Fibroblast of lung (primary cell): ENCODE results near the gene PXYLP1. TPM values are rescaled to one million over a fixed set of nuclear protein-coding genes. Genes with fewer than 3 reads are reported as not detected.

Source experiments
- DNase-seq, 2 donors: peaks; one replicate each; pipeline versions ENCODE4 v3.0.0 to v3.0.0-alpha.2; 2010; ENCODE audit warnings: low read depth in 2 of 2
- H2AFZ ChIP-seq: 2 replicates; pipeline ENCODE4 v1.5.1; 2012; ENCODE audit warnings: low read length, control low read depth, inconsistent platforms
- H3K27ac ChIP-seq: 2 replicates; pipeline ENCODE4 v1.5.1; 2011; ENCODE audit warnings: low read length, control low read depth; ENCODE audit not compliant: insufficient read depth
- H3K27me3 ChIP-seq: 2 replicates; pipeline ENCODE4 v1.5.1; 2011; ENCODE audit warnings: mild to moderate bottlenecking, low read length; ENCODE audit not compliant: control insufficient read depth, insufficient read depth
- H3K36me3 ChIP-seq: 2 replicates; pipeline ENCODE4 v1.5.1; 2011; ENCODE audit warnings: low read length; ENCODE audit not compliant: control insufficient read depth, insufficient read depth
- H3K4me1 ChIP-seq: 2 replicates; pipeline ENCODE4 v1.5.1; 2011; ENCODE audit warnings: low read length; ENCODE audit not compliant: control insufficient read depth, insufficient read depth; ENCODE audit errors: extremely low read depth
- H3K4me2 ChIP-seq: 2 replicates; pipeline ENCODE4 v1.5.1; 2011; ENCODE audit warnings: low read length, control low read depth; ENCODE audit not compliant: insufficient read depth; ENCODE audit errors: extremely low read depth
- H3K4me3 ChIP-seq, 4 experiments: fragments of 200-600 bp in 1 of 4; sonication (generic) in 1 of 4; replicated peaks in 1 of 4; 2 replicates each; pipeline ENCODE4 v1.5.1; 2011 to 2016; ENCODE audit warnings: low read length in 4 of 4, low read depth in 3 of 4, mild to moderate bottlenecking in 3 of 4, control low read depth in 2 of 4, inconsistent platforms in 1 of 4, mixed read lengths in 1 of 4; ENCODE audit not compliant: insufficient read depth in 1 of 4; ENCODE audit errors: control extremely low read depth in 1 of 4
- H3K79me2 ChIP-seq: 2 replicates; pipeline ENCODE4 v1.5.1; 2012; ENCODE audit warnings: mild to moderate bottlenecking, low read length, inconsistent platforms; ENCODE audit not compliant: control insufficient read depth, insufficient read depth
- H3K9ac ChIP-seq: 2 replicates; pipeline ENCODE4 v1.5.1; 2011; ENCODE audit warnings: mild to moderate bottlenecking, low read length, control low read depth; ENCODE audit not compliant: insufficient read depth
- H3K9me3 ChIP-seq: 2 replicates; pipeline ENCODE4 v1.5.1; 2012; ENCODE audit warnings: low read depth, low read length; ENCODE audit not compliant: control insufficient read depth, insufficient read depth
- H4K20me1 ChIP-seq: 2 replicates; pipeline ENCODE4 v1.5.1; 2011; ENCODE audit warnings: low read length; ENCODE audit not compliant: control insufficient read depth, insufficient read depth; ENCODE audit errors: extremely low read depth
- CTCF ChIP-seq, 2 donors: IDR thresholded peaks in 1 of 2; conservative IDR thresholded peaks in 1 of 2; 1 replicate in 1 of 2; 2 replicates in 1 of 2; pipeline ENCODE4 v1.5.1; 2011 to 2012; ENCODE audit warnings: low read length in 2 of 2, control low read depth in 1 of 2, inconsistent platforms in 1 of 2, low read depth in 1 of 2, mild to moderate bottlenecking in 1 of 2
- EZH2 ChIP-seq: IDR thresholded peaks from 2 replicates; pipeline ENCODE4 v1.5.1; 2012; ENCODE audit warnings: low read length, control low read depth, mild to moderate bottlenecking; ENCODE audit errors: missing control alignments
- polyA plus RNA-seq, 2 donors: library from polyadenylated mRNA; depleted of rRNA in 1 of 2; stranded (reverse) in 1 of 2; unstranded in 1 of 2; fragments of >200 nt; gene quantifications; 2 replicates each; pipeline ENCODE4 v1.2.1, GENCODE V29; 2011 to 2012; ENCODE audit warnings: missing spikeins in 1 of 2
- total RNA-seq: library from RNA; depleted of rRNA; stranded (reverse); fragments of >200 nt; gene quantifications from 2 replicates; pipeline ENCODE4 v1.2.1, GENCODE V29; 2014

PXYLP1 gene
- total and polyA plus RNA-seq, 2 donors (not counting 1 experiment from before 2014, with no cell fraction given), result 5.1 to 7.0 TPM

GRCh38 chr3:141201122-141201521 lies 30.5 kb upstream of the PXYLP1 start:
- no peaks in the 10 kb centered on the region for H3K36me3 ChIP-seq
- no peak overlapping the region for H3K9ac ChIP-seq
- H3K9me3 ChIP-seq, result no peaks in the 10 kb centered on the region
- no peaks in the 10 kb centered on the region for H3K4me1 ChIP-seq
- no peak overlapping the region for H3K27ac ChIP-seq
- TF ChIP-seq EZH2 (no peak), CTCF (conservative IDR thresholded peaks at IDR 0.05 in 1 of 2, IDR thresholded peaks at IDR 0.05 in 1 of 2; ENCODE audit: low read depth in 1 of 2, low read length in 2 of 2) (no peak)
- no peak overlapping the region for H3K4me3 ChIP-seq
- H4K20me1 ChIP-seq, result no peaks in the 10 kb centered on the region
- no peak for DNase-seq
- no peak overlapping the region for H2AFZ ChIP-seq
- H3K27me3 ChIP-seq, result no peaks in the 10 kb centered on the region
- H3K79me2 ChIP-seq, result no peaks in the 10 kb centered on the region
- H3K4me2 ChIP-seq, result no peak overlapping the region

- H4K20me1 ChIP-seq, result no peaks in the 10 kb centered on the region
- no peak overlapping the region for H3K27ac ChIP-seq
- H3K36me3 ChIP-seq, result no peaks in the 10 kb centered on the region
- no peak for DNase-seq
- H3K27me3 ChIP-seq, result no peaks in the 10 kb centered on the region
- no peaks in the 10 kb centered on the region for H3K9me3 ChIP-seq
- no peak overlapping the region for H2AFZ ChIP-seq
- H3K4me2 ChIP-seq, result no peak overlapping the region
- no peak overlapping the region for H3K9ac ChIP-seq
- TF ChIP-seq EZH2 (no peak), CTCF (conservative IDR thresholded peaks at IDR 0.05 in 1 of 2, IDR thresholded peaks at IDR 0.05 in 1 of 2; ENCODE audit: low read depth in 1 of 2, low read length in 2 of 2) (no peak)
- H3K4me3 ChIP-seq, result no peak overlapping the region
- no peaks in the 10 kb centered on the region for H3K4me1 ChIP-seq
- no peaks in the 10 kb centered on the region for H3K79me2 ChIP-seq
Observed at GRCh38 chr3:141202682-141203081, 28.9 kb upstream of the PXYLP1 start.

- no peak overlapping the region for H3K4me3 ChIP-seq
- H4K20me1 ChIP-seq, result no peaks in the 10 kb centered on the region
- no peaks in the 10 kb centered on the region for H3K9me3 ChIP-seq
- no peak for DNase-seq
- H3K36me3 ChIP-seq, result no peaks in the 10 kb centered on the region
- H3K4me1 ChIP-seq, result no peaks in the 10 kb centered on the region
- no peak overlapping the region for H3K4me2 ChIP-seq
- TF ChIP-seq CTCF (conservative IDR thresholded peaks at IDR 0.05 in 1 of 2, IDR thresholded peaks at IDR 0.05 in 1 of 2; ENCODE audit: low read depth in 1 of 2, low read length in 2 of 2), result no peak
- no peak for TF ChIP-seq EZH2
- H3K79me2 ChIP-seq, result no peaks in the 10 kb centered on the region
- no peaks in the 10 kb centered on the region for H3K27me3 ChIP-seq
- no peak overlapping the region for H3K9ac ChIP-seq
- no peak overlapping the region for H3K27ac ChIP-seq
- no peak overlapping the region for H2AFZ ChIP-seq
Observed at GRCh38 chr3:141203866-141204265, 27.8 kb upstream of the PXYLP1 start.
